K562 (cell line): Measurements from ENCODE around the gene EFNA2. TPM values are rescaled to one million over a fixed set of nuclear protein-coding genes. Genes with fewer than 3 reads are reported as not detected.

Experiments
- ATAC-seq: fragments of 200-7000 bp; cut with Tn5 transposase; 3 replicates; pipeline ENCODE4 v1.9.1; 2020; ENCODE audit warnings: moderate library complexity
- BruUV-seq: library from RNA; stranded (reverse); fragments of 400-500 nt; replicated peaks from 2 replicates; lab custom pipeline; 2021; lab: Mats Ljungman, UMichigan
- CTCF ChIA-PET: fragments of 300-600 bp; formaldehyde crosslinking; extraction: SDS; loops from one replicate; lab custom pipeline; 2021; ENCODE audit warnings: low intra/inter-chr PET ratio; lab: Yijun Ruan, JAX
- POLR2A ChIA-PET: fragments of 300-600, 350-650 bp; sonication (Branson Sonifier 250); formaldehyde crosslinking; extraction: SDS; loops from one replicate; lab custom pipeline; 2021; ENCODE audit warnings: antibody characterized with exemption, inconsistent platforms; lab: Yijun Ruan, JAX
- DNase-seq, 4 experiments: peaks; one replicate each; pipeline versions ENCODE4 v3.0.0 to v3.0.0-alpha.2; 2011 to 2018; ENCODE audit warnings: low spot score in 3 of 4, mixed read lengths in 3 of 4; ENCODE audit errors: extremely low read depth in 1 of 4
- FAIRE-seq: peaks from 2 replicates; lab custom pipeline; 2011; peaks lifted over from hg19 to GRCh38; lab: Jason Lieb, UNC
- H2AFZ ChIP-seq: 2 replicates; pipeline ENCODE4 v1.6.0; 2011; ENCODE audit warnings: low read depth, low read length, control low read depth, inconsistent platforms
- H3K27ac ChIP-seq: fragments of 200-600 bp; 3 replicates; pipeline ENCODE4 v1.8.0; 2011; ENCODE audit warnings: low read depth, mild to moderate bottlenecking, control low read depth, inconsistent platforms, low read length, moderate library complexity, mixed read lengths; ENCODE audit errors: extremely low read depth
- H3K27me3 ChIP-seq, 2 experiments: fragments of 300-600 bp in 1 of 2; 2 replicates in 1 of 2; 3 replicates in 1 of 2; pipeline versions ENCODE4 v1.6.0 to v1.8.0; 2011; ENCODE audit warnings: inconsistent platforms in 2 of 2, low read length in 2 of 2, mild to moderate bottlenecking in 1 of 2, mixed read lengths in 1 of 2, moderate library complexity in 1 of 2; ENCODE audit not compliant: control insufficient read depth in 2 of 2, insufficient read depth in 2 of 2
- H3K36me3 ChIP-seq: fragments of 300-600 bp; 3 replicates; pipeline ENCODE4 v1.8.0; 2011; ENCODE audit warnings: mild to moderate bottlenecking, low read length, inconsistent platforms; ENCODE audit not compliant: control insufficient read depth, insufficient read depth
- H3K4me1 ChIP-seq, 2 experiments: fragments of 200-600 bp in 1 of 2; replicated peaks in 1 of 2; 2 replicates in 1 of 2; 3 replicates in 1 of 2; pipeline versions ENCODE4 v1.5.1 to v1.8.0; 2011; ENCODE audit warnings: inconsistent platforms in 2 of 2, low read length in 2 of 2, mild to moderate bottlenecking in 1 of 2, mixed read lengths in 1 of 2, moderate library complexity in 1 of 2; ENCODE audit not compliant: control insufficient read depth in 2 of 2, insufficient read depth in 2 of 2
- H3K4me2 ChIP-seq: 2 replicates; pipeline ENCODE4 v1.6.1; 2011; ENCODE audit warnings: low read length, control low read depth, inconsistent platforms, mixed read lengths; ENCODE audit not compliant: insufficient read depth
- H3K4me3 ChIP-seq: fragments of 200-600 bp; sonication (generic), shearing (Covaris generic); 2 replicates; pipeline ENCODE4 v1.5.1; 2016; ENCODE audit warnings: control low read depth, inconsistent platforms
- H3K79me2 ChIP-seq: fragments of 200-600 bp; 3 replicates; pipeline ENCODE4 v1.8.0; 2011; ENCODE audit warnings: low read length, inconsistent platforms; ENCODE audit not compliant: control insufficient read depth, insufficient read depth
- H3K9ac ChIP-seq, 2 experiments: 2 replicates each; pipeline versions ENCODE4 v1.6.0 to v1.6.1; 2011; ENCODE audit warnings: low read depth in 2 of 2, low read length in 2 of 2, control low read depth in 1 of 2, inconsistent platforms in 1 of 2, mild to moderate bottlenecking in 1 of 2, mixed read lengths in 1 of 2; ENCODE audit not compliant: insufficient read depth in 1 of 2
- H3K9me1 ChIP-seq: one replicate; pipeline ENCODE4 v1.6.0; 2011; ENCODE audit warnings: inconsistent platforms, mild to moderate bottlenecking, low read length, moderate library complexity; ENCODE audit not compliant: control insufficient read depth, insufficient read depth
- H3K9me3 ChIP-seq: replicated peaks from 2 replicates; pipeline ENCODE4 v1.5.1; 2011; ENCODE audit warnings: low read depth, low read length, inconsistent platforms; ENCODE audit not compliant: control insufficient read depth, insufficient read depth
- H4K20me1 ChIP-seq: replicated peaks from 2 replicates; pipeline ENCODE4 v1.6.1; 2011; ENCODE audit warnings: low read length, inconsistent platforms, mixed read lengths; ENCODE audit not compliant: control insufficient read depth, insufficient read depth
- BCOR ChIP-seq: fragments of 450-650 bp; IDR thresholded peaks from 2 replicates; pipeline ENCODE4 v1.6.1; 2016
- EGR1 ChIP-seq: fragments of 450-650 bp; conservative IDR thresholded peaks from 2 replicates; pipeline ENCODE4 v1.6.1; 2017; ENCODE audit warnings: mild to moderate bottlenecking
- HDAC1 ChIP-seq, 2 experiments: fragments of 450-650 bp; IDR thresholded peaks; 2 replicates each; pipeline ENCODE4 v1.6.1; 2016 to 2017; ENCODE audit warnings: inconsistent platforms in 1 of 2, mild to moderate bottlenecking in 1 of 2, moderate library complexity in 1 of 2
- JUNB ChIP-seq: fragments of 450-650 bp; formaldehyde crosslinking; conservative IDR thresholded peaks from 2 replicates; pipeline ENCODE4 v1.4.0; 2020; ENCODE audit warnings: mild to moderate bottlenecking
- NFIC ChIP-seq: fragments of 450-650 bp; IDR thresholded peaks from 2 replicates; pipeline ENCODE4 v1.6.1; 2017; ENCODE audit warnings: mild to moderate bottlenecking, inconsistent platforms
- PCBP1 ChIP-seq: fragments of 200-400 bp; formaldehyde crosslinking; IDR thresholded peaks from 2 replicates; pipeline ENCODE4 v1.6.1; 2018; ENCODE audit warnings: mild to moderate bottlenecking, low read depth, low read length; ENCODE audit not compliant: poor library complexity, severe bottlenecking
- RBFOX2 ChIP-seq: fragments of 200-400 bp; formaldehyde crosslinking; IDR thresholded peaks from 2 replicates; pipeline ENCODE4 v1.6.1; 2017; ENCODE audit warnings: low read depth, mild to moderate bottlenecking, low read length, moderate library complexity
- SMARCA4 ChIP-seq: fragments of 450-650 bp; IDR thresholded peaks from 2 replicates; pipeline ENCODE4 v1.6.1; 2016
- SRF ChIP-seq, 2 experiments: fragments of 250-450, 450-650 bp in 1 of 2; sonication (Bioruptor Pico) in 1 of 2; sonication (generic) in 1 of 2; formaldehyde crosslinking; IDR thresholded peaks; 2 replicates each; pipeline versions ENCODE4 v1.5.0 to v1.5.1; 2020 to 2022; ENCODE audit warnings: mild to moderate bottlenecking in 1 of 2, missing genetic modification reagents in 1 of 2
- ZNF699 ChIP-seq: fragments of 250-450 bp; sonication (Bioruptor Pico); IDR thresholded peaks from 2 replicates; pipeline ENCODE4 v1.8.0; 2021; ENCODE audit warnings: mild to moderate bottlenecking, moderate library complexity; ENCODE audit not compliant: insufficient replicate concordance
- WGBS: fragments of 100-300 bp; shearing (Covaris generic); methylation state at CpG from one replicate; pipeline ENCODE4 v1.1.6; 2016; ENCODE audit warnings: low coverage, mixed read lengths; ENCODE audit not compliant: insufficient coverage; ENCODE audit errors: missing lambda C conversion rate; 5-methylcytosine and 5-hydroxymethylcytosine counted together
- in situ Hi-C: fragments of 300-500 bp; cut with MboI; formaldehyde crosslinking; loops from 4 replicates; pipeline ENCODE4 v1.15.0; 2018; ENCODE audit warnings: inconsistent platforms, mixed read lengths
- intact Hi-C: fragments of 100-400 bp; cut with micrococcal nuclease; formaldehyde crosslinking; loops from 2 replicates; pipeline ENCODE4 v1.14.2; 2022
- polyA plus RNA-seq, 8 experiments: library from polyadenylated mRNA; depleted of rRNA in 4 of 8; stranded (reverse) in 5 of 8; unstranded in 3 of 8; fragments of >200 nt; fragmentation: Nextera tagmentation in 2 of 8; fragmentation: Illumina TruSeq in 1 of 8; extraction: Ambion mirVana in 2 of 8; extraction: Trizol in 1 of 8; gene quantifications; 2 replicates each; pipeline versions ENCODE4 v1.2.1 to v1.2.3, GENCODE V29; 2011 to 2014; ENCODE audit warnings: inconsistent platforms in 1 of 8, missing spikeins in 1 of 8
- total RNA-seq, 7 experiments: library from RNA; depleted of rRNA in 6 of 7; stranded (reverse); fragments of >200 nt in 6 of 7; fragmentation: Illumina TruSeq in 2 of 7; extraction: Trizol in 2 of 7; gene quantifications; 2 replicates each; pipeline versions ENCODE4 v1.2.1 to v1.2.3, GENCODE V29; 2011 to 2021; ENCODE audit warnings: low replicate concordance in 1 of 7
- TF ChIP-seq, protein P1 (sequence below), 3 experiments: fragments of 200-800 bp in 1 of 3; sonication (Bioruptor generic) in 1 of 3; sonication (generic) in 1 of 3; formaldehyde crosslinking in 1 of 3; IDR thresholded peaks; 2 replicates each; pipeline versions ENCODE4 v1.6.1 to v1.8.0; 2016 to 2022; ENCODE audit warnings: mild to moderate bottlenecking in 2 of 3, missing compliant biosample characterization in 2 of 3, missing genetic modification characterization in 2 of 3, missing genetic modification reagents in 1 of 3

The EFNA2 gene
- total and polyA plus RNA-seq, 9 of the 15 experiments (the other 6 are each of a cell fraction or from before 2014, with no cell fraction given): 0.11 to 0.44 (median 0.15) TPM; not detected in 6

DNA sequence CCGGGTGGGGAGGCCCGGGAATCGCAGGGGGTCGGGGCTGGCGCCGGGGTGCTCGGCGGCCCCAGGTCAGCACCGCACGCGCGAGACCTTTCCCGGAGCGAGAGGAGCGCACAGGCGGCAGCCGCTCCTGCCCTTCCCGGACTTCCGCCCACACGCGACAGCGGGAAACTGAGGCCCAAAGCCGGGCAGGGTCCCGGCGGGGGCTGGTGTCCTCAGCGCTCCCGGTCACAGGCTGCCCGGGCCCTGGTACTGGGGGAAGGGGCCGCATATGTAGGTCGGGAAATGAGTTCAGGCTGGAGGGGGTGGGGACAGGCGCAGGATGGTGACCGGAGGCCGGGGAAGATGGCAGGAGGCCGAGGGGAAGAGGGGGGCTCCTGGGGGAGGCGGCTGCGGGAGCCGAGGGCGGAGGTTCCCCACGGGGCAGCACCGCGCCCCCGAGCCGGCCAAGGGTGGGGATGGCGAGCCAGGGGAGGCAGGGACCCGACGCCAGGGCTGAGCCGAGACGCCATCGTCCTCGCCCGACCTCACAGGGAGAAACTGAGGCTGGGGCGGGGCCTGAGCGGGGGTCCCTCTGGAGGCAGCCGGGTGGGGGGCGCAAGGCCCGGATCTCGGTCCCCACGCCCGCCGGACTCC lies 48.5 kb upstream of the EFNA2 start:
- 0% methylated on average over 15 of the region's 60 CpGs for WGBS
- peak overlapping the region; percentile 64 to 94 for H3K9ac ChIP-seq
- H3K4me3 ChIP-seq: peak overlapping the region; percentile 55
- ATAC-seq (no peak), FAIRE-seq (no peak), DNase-seq (peak in 3 of 4 experiments; percentile 41 to 54 (median 52))
- H3K9me1 ChIP-seq: no peaks in the 10 kb centered on the region
- H2AFZ ChIP-seq: peak overlapping the region; percentile 40; the same call in 1 of the 2 replicates
- peak overlapping the region; percentile 70 for H3K4me2 ChIP-seq
- intact Hi-C loops: loop anchor here (2.0 kb wide), 1 partner anchor 16 kb away; no protein-coding TSS in a partner anchor
- H3K27me3 ChIP-seq: no peaks in the 10 kb centered on the region
- BruUV-seq: no TSS peak
- H3K9me3 ChIP-seq: no peaks in the 10 kb centered on the region
- no peaks in the 10 kb centered on the region for H4K20me1 ChIP-seq
- H3K36me3 ChIP-seq: peaks cover 35% of the 10 kb centered on the region; the same call in 1 of the 3 replicates
- peaks cover 18 to 98% of the 10 kb centered on the region in 2 experiments for H3K4me1 ChIP-seq
- ChIA-PET CTCF (no interaction called here), POLR2A (no interaction called here)
- H3K79me2 ChIP-seq: peaks cover 13% of the 10 kb centered on the region
- peak overlapping the region; percentile 61; the same call in 2 of the 3 replicates for H3K27ac ChIP-seq
- in situ Hi-C loops: loop anchor here (25.0 kb wide), 1 partner anchor 475 kb away; the partner anchor contains the start of gene MISP
- TF ChIP-seq EGR1 (peak; percentile 43), PCBP1 (peak; percentile 51), ZNF699 (no peak), HDAC1 (IDR thresholded peaks at IDR 0.05) (peak in 1 of 2 experiments; percentile 22; a peak in 1 of 4 replicates), RBFOX2 (0 out of 2 replicates have a peak, but pooled peaks have one; percentile 45), JUNB (no peak), SMARCA4 (no peak), SRF (CRISPR knock-in tag; IDR thresholded peaks at IDR 0.05) (no peak), NFIC (0 out of 2 replicates have a peak, but pooled peaks have one; percentile 16), BCOR (0 out of 2 replicates have a peak, but pooled peaks have one; percentile 19)
- TF ChIP-seq, protein P1, sequence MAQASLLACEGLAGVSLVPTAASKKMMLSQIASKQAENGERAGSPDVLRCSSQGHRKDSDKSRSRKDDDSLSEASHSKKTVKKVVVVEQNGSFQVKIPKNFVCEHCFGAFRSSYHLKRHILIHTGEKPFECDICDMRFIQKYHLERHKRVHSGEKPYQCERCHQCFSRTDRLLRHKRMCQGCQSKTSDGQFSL (CRISPR knock-in tag; IDR thresholded peaks at IDR 0.05): no peak
- TF ChIP-seq, protein P1 (tag; IDR thresholded peaks at IDR 0.05): no peak
